ENCODE results near the gene ANKRD17.
"Not testable (repeated sequence)": the region's sequence is repeated elsewhere in the genome, so short reads cannot be mapped to it uniquely, and the experiment has no call there.

Gene ANKRD17

DNA sequence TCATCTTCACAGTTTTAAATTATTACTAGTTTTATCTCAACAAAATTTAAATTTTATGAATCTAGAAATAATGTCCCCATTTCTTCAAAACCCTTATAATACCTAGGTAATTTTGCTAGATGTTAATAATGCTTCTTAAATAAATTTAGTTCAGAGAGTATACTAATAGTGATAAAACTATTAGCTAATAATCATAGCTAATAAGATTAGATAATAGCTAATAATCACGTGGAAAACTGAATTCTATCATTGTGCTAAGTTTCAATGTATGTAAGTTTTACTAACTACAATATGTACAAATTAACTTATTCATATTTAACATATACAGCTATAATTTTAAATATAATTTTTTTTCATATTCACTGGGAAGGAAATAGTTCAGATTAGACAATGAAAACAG, 10.2 kb downstream of the ANKRD17 start:
- Histone ChIP-seq H3K9me3 (ENCODE audit: control insufficient read depth, insufficient read depth, low read length) (no peaks in the 10 kb centered on the region), H3K4me3 (ENCODE audit: low read depth, low read length) (no peak overlapping the region), H3K27ac (ENCODE audit: low read depth, low read length) (no peak overlapping the region), H3K9ac (ENCODE audit: low read depth, low read length) (no peak overlapping the region), H3K4me1 (ENCODE audit: control insufficient read depth, insufficient read depth, low read length) (peaks cover 16% of the 10 kb centered on the region; the same call in 1 of the 2 replicates), H3K36me3 (ENCODE audit: control insufficient read depth, insufficient read depth, low read length) (peaks cover 15% of the 10 kb centered on the region), H3K27me3 (ENCODE audit: control insufficient read depth, insufficient read depth, low read length) (no peaks in the 10 kb centered on the region)

DNA sequence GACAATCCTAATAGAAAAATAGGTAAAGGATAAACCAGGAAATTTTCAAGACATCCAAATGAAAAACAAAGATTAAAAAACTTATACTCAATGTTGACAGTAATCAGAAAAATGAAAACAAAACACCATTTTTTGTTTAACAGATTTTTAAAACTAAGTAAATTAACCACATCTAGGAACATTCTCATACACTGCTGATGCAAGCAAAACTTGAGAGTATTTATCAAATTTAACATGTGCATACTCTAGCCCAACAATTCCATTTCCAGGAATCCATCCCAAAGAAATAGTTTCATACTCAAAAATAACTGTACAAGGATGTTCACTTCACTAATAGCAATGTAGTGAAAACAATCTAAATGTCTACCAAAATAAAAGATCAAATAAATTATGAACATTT, 11.5 kb downstream of the ANKRD17 start:
- peaks cover 2% of the 10 kb centered on the region for H3K36me3 ChIP-seq (ENCODE audit: control insufficient read depth, insufficient read depth, low read length)
- peaks cover 16% of the 10 kb centered on the region; the same call in 1 of the 2 replicates for H3K4me1 ChIP-seq (ENCODE audit: control insufficient read depth, insufficient read depth, low read length)
- H3K9me3 ChIP-seq (ENCODE audit: control insufficient read depth, insufficient read depth, low read length): no peaks in the 10 kb centered on the region
- H3K4me3 ChIP-seq (ENCODE audit: low read depth, low read length): no peak overlapping the region
- H3K9ac ChIP-seq (ENCODE audit: low read depth, low read length): no peak overlapping the region
- no peaks in the 10 kb centered on the region for H3K27me3 ChIP-seq (ENCODE audit: control insufficient read depth, insufficient read depth, low read length)
- H3K27ac ChIP-seq (ENCODE audit: low read depth, low read length): no peak overlapping the region

DNA sequence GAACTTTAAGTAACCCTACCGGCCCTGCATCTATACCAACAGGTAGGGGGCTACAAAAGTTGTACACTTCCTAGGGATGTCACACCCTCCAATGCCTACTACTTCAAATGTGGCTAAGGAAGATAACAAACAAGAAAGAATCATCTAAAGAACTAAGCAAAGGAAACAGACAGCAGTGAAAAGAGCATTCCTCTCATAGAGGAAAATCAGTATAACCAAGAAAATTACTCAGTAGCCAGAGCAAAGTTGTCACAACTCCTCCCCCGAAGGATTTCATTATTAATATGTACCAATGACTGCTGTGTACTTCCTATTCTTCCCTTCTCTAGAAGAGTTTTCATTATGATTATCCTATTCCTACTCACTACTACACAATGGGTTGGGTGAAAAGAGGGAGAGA, 12.6 kb downstream of the ANKRD17 start:
- Histone ChIP-seq H3K9me3 (ENCODE audit: control insufficient read depth, insufficient read depth, low read length) (no peaks in the 10 kb centered on the region), H3K27ac (ENCODE audit: low read depth, low read length) (no peak overlapping the region), H3K27me3 (ENCODE audit: control insufficient read depth, insufficient read depth, low read length) (no peaks in the 10 kb centered on the region), H3K9ac (ENCODE audit: low read depth, low read length) (no peak overlapping the region), H3K4me1 (ENCODE audit: control insufficient read depth, insufficient read depth, low read length) (peaks cover 16% of the 10 kb centered on the region; the same call in 1 of the 2 replicates), H3K4me3 (ENCODE audit: low read depth, low read length) (no peak overlapping the region), H3K36me3 (ENCODE audit: control insufficient read depth, insufficient read depth, low read length) (no peaks in the 10 kb centered on the region; the same call in none of the 2 replicates)

DNA sequence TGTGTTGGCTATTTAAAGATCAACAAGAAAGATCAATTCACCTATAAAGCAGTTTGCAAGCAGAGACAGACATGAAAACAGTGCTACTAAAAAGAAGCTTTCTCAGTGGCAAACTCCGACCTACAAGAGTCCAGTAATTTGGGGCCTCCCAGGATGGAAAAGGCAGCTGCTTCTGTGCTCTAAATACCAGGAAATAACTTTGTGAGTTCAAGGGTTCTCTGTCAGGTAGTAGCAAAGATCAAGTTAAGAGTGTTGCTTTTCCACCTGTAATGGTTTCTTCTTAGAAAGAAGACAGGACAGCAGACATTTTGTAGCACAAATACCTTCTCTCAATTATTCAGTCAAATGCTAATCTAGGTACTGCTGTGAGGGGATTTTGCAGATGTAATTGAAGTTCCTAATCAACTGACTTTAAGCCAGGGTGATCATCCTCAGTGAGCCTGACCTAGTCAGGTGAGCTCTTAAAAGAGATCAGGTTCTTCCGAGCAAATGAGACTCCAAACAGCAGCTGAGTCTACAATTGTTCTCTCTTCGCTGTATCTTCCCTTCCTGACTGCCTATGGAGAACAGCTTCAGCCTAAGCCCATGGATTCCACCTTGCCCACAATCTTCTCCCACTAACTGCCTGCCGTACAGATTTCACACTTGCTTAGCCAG, 13.5 kb downstream of the ANKRD17 start:
- no peaks in the 10 kb centered on the region; the same call in none of the 2 replicates for H3K36me3 ChIP-seq (ENCODE audit: control insufficient read depth, insufficient read depth, low read length)

DNA sequence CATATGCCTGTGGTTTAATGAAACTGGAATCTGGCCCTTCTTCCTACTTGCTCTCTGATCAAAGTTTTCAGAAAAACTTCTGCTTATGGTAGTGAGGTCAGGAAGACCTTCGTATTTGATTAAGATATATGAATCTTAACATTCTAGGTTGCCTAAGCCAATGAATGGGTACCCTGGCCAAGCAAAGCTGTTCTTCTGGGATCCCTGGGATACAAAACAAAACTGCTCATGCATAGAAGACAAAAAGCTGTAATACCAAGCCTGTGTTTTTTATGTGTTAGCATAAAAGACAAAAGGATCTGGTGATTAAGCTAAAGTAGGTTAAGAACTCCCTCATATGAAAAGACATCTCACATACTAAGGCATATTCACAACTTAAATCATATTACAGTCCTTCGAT, 21.6 kb downstream of the ANKRD17 start:
- peaks cover 4% of the 10 kb centered on the region; the same call in 1 of the 2 replicates for H3K4me1 ChIP-seq (ENCODE audit: control insufficient read depth, insufficient read depth, low read length)
- no peak overlapping the region for H3K9ac ChIP-seq (ENCODE audit: low read depth, low read length)
- no peaks in the 10 kb centered on the region for H3K27me3 ChIP-seq (ENCODE audit: control insufficient read depth, insufficient read depth, low read length)
- peaks cover 25% of the 10 kb centered on the region for H3K36me3 ChIP-seq (ENCODE audit: control insufficient read depth, insufficient read depth, low read length)
- H3K4me3 ChIP-seq (ENCODE audit: low read depth, low read length): no peak overlapping the region
- H3K9me3 ChIP-seq (ENCODE audit: control insufficient read depth, insufficient read depth, low read length): no peaks in the 10 kb centered on the region
- no peak overlapping the region for H3K27ac ChIP-seq (ENCODE audit: low read depth, low read length)

More for the DNA sequence above, 13.5 kb downstream of the ANKRD17 start:
- H3K27me3 ChIP-seq (ENCODE audit: control insufficient read depth, insufficient read depth, low read length): no peaks in the 10 kb centered on the region
- H3K9me3 ChIP-seq (ENCODE audit: control insufficient read depth, insufficient read depth, low read length): no peaks in the 10 kb centered on the region
- H3K9ac ChIP-seq (ENCODE audit: low read depth, low read length): no peak overlapping the region
- no peak overlapping the region for H3K27ac ChIP-seq (ENCODE audit: low read depth, low read length)
- peaks cover 16% of the 10 kb centered on the region; the same call in 1 of the 2 replicates for H3K4me1 ChIP-seq (ENCODE audit: control insufficient read depth, insufficient read depth, low read length)
- H3K4me3 ChIP-seq (ENCODE audit: low read depth, low read length): no peak overlapping the region

DNA sequence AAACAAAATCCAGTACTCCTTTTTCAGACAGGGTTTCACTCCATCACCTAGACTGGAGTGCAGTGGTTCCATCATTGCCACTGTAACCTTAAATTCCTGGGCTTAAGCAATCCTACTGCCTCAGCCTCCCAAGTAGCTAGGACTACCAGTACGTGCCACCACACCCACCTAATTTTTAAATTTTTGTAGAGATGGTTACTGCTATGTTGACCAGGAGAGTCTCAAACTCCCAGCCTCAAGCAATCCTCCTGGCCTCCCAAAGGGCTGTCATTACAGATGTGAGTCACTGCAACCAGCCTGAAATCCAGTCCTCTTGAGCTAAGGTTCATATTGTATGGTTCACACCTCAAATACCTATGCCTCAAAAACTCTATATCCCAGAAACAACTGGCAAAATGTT, 22.4 kb downstream of the ANKRD17 start:
- no peak overlapping the region for H3K4me3 ChIP-seq (ENCODE audit: low read depth, low read length)
- no peak overlapping the region for H3K27ac ChIP-seq (ENCODE audit: low read depth, low read length)
- H3K36me3 ChIP-seq (ENCODE audit: control insufficient read depth, insufficient read depth, low read length): peaks cover 29% of the 10 kb centered on the region
- no peaks in the 10 kb centered on the region for H3K9me3 ChIP-seq (ENCODE audit: control insufficient read depth, insufficient read depth, low read length)
- peaks cover 4% of the 10 kb centered on the region; the same call in 1 of the 2 replicates for H3K4me1 ChIP-seq (ENCODE audit: control insufficient read depth, insufficient read depth, low read length)
- no peaks in the 10 kb centered on the region for H3K27me3 ChIP-seq (ENCODE audit: control insufficient read depth, insufficient read depth, low read length)
- H3K9ac ChIP-seq (ENCODE audit: low read depth, low read length): no peak overlapping the region

DNA sequence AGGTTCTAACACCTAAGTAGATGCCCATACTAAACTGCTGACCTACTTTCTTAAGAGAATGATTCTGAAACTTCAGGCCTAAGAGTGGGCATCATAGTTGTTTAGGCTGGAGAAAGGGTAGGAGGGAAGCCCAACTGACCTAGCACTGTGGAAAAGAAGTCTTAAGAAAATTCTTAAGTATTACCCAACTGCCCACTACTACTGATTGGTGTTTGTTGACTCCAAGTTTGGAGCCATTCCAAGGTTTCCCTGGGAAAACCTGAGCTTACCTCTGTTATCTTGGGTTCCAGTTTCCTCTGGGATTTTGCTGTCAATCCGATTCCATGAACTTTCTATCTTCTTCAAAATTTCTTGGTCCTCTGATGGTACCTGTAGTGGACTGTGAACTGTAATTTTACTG, 23.9 kb downstream of the ANKRD17 start:
- no peak overlapping the region for H3K9ac ChIP-seq (ENCODE audit: low read depth, low read length)
- H3K27me3 ChIP-seq (ENCODE audit: control insufficient read depth, insufficient read depth, low read length): no peaks in the 10 kb centered on the region
- H3K4me3 ChIP-seq (ENCODE audit: low read depth, low read length): no peak overlapping the region
- no peak overlapping the region for H3K27ac ChIP-seq (ENCODE audit: low read depth, low read length)
- peaks cover 4% of the 10 kb centered on the region; the same call in 1 of the 2 replicates for H3K4me1 ChIP-seq (ENCODE audit: control insufficient read depth, insufficient read depth, low read length)
- no peaks in the 10 kb centered on the region for H3K9me3 ChIP-seq (ENCODE audit: control insufficient read depth, insufficient read depth, low read length)
- H3K36me3 ChIP-seq (ENCODE audit: control insufficient read depth, insufficient read depth, low read length): peaks cover 36% of the 10 kb centered on the region

DNA sequence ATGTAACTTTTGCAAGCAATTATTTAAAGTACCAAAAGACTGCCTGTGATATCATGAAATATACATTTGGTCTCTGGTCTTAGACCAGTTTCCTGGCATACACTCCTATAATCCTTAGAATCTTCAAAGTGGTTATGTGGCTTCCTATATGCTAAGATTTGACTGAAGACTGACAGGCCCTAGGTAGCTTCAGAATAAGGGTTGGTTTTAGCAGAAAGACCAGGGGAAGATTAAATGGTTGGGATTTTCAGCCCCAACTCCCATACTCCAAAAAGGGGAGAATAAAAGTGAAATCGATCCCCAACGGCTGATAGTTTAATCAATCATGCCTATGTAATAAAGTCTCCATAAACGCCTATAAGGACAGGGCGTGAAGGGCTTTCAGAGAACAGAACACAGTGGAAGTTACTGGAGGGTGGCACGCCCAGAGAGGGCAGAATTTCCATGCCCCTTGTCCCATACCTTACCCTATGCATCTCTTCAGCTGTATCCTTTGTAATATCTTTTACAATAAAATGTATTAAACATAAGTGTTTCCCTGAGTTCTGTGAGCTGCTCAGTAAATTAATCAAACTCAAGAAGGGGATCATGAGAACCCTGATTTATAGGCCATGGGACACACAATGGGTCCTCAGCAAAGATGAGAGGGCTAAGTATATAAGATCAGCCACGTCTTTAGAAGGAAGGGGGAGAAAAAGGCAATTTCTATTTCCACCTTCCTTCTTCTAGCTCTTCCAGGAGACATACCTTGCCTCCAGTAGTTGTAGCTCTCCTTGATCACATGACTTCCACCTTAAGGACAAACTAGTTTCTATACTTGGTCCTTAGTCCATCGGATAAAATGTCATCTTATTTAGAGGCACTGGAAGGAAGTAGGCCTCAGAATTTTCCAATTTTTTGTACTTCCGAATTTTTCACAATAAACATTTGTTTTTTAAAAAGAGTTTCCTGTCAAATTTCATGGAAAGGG, 26.8 kb downstream of the ANKRD17 start:
- no peaks in the 10 kb centered on the region for H3K9me3 ChIP-seq (ENCODE audit: control insufficient read depth, insufficient read depth, low read length)
- H3K27me3 ChIP-seq (ENCODE audit: control insufficient read depth, insufficient read depth, low read length): no peaks in the 10 kb centered on the region
- no peak overlapping the region for H3K4me3 ChIP-seq (ENCODE audit: low read depth, low read length)
- no peaks in the 10 kb centered on the region for H3K4me1 ChIP-seq (ENCODE audit: control insufficient read depth, insufficient read depth, low read length)
- H3K27ac ChIP-seq (ENCODE audit: low read depth, low read length): no peak overlapping the region
- H3K36me3 ChIP-seq (ENCODE audit: control insufficient read depth, insufficient read depth, low read length): peaks cover 36% of the 10 kb centered on the region
- no peak overlapping the region for H3K9ac ChIP-seq (ENCODE audit: low read depth, low read length)

DNA sequence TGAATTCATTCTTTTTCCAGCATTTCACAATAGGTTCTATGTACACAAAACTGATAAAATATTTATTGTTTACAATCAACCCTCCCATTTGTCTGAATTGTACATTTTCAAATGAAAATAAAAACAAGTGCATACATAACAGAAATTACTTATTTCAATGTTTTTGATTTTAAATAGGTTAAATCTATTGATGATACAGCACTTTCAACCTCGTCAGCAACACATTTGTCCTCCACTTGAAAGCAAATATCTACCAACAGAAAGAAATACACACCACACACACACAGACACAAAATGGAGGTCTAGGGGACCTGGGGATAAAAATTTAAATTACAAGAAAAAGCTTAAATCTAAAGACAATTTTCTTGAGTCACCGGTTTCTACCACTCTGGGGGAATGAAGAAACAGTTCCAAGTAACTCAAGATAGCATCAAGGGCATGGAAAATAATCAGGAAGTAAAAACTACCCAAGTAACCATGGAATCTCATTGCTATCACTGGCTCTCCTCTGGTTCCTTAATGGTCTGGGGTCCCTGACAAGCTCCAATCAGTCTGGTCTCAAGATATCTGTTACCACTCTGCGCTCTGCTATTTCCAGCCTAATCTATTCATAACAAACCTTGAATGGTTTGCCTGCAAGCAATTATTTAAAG, 27.6 kb downstream of the ANKRD17 start:
- Histone ChIP-seq H3K27me3 (ENCODE audit: control insufficient read depth, insufficient read depth, low read length) (no peaks in the 10 kb centered on the region), H3K9me3 (ENCODE audit: control insufficient read depth, insufficient read depth, low read length) (no peaks in the 10 kb centered on the region), H3K27ac (ENCODE audit: low read depth, low read length) (no peak overlapping the region), H3K4me1 (ENCODE audit: control insufficient read depth, insufficient read depth, low read length) (no peaks in the 10 kb centered on the region), H3K36me3 (ENCODE audit: control insufficient read depth, insufficient read depth, low read length) (peaks cover 36% of the 10 kb centered on the region), H3K4me3 (ENCODE audit: low read depth, low read length) (no peak overlapping the region), H3K9ac (ENCODE audit: low read depth, low read length) (no peak overlapping the region)

DNA sequence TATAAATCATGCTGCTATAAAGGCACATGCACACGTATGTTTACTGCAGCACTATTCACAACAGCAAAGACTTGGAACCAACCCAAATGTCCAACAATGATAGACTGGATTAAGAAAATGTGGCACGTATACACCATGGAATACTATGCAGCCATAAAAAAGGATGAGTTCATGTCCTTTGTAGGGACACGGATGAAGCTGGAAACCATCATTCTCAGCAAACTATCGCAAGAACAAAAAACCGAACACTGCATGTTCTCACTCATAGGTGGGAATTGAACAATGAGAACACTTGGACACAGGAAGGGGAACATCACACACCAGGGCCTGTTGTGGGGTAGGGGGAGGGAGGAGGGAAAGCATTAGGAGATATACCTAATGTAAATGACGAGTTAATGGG, 29.8 kb downstream of the ANKRD17 start:
- not testable (repeated sequence) for H3K9ac ChIP-seq (ENCODE audit: low read depth, low read length); H3K9me3 ChIP-seq (ENCODE audit: control insufficient read depth, insufficient read depth, low read length); H3K4me3 ChIP-seq (ENCODE audit: low read depth, low read length); H3K27ac ChIP-seq (ENCODE audit: low read depth, low read length); H3K27me3 ChIP-seq (ENCODE audit: control insufficient read depth, insufficient read depth, low read length)
- H3K36me3 ChIP-seq (ENCODE audit: control insufficient read depth, insufficient read depth, low read length): peaks cover 20% of the 10 kb centered on the region
- peaks cover 16% of the 10 kb centered on the region for H3K4me1 ChIP-seq (ENCODE audit: control insufficient read depth, insufficient read depth, low read length)
